AG04450 (cell line): ENCODE results near the gene CEACAM18. TPM values are rescaled to one million over a fixed set of nuclear protein-coding genes. Genes with fewer than 3 reads are reported as not detected.
A peak's percentile ranks its signal among the peaks of the same experiment; 100 is the strongest.
"Not testable (repeated sequence)": the region's sequence is repeated elsewhere in the genome, so short reads cannot be mapped to it uniquely, and the experiment has no call there.

Source experiments
- CTCF ChIA-PET: fragments of 300-600, 350-600 bp; formaldehyde crosslinking; extraction: SDS; loops from one replicate; lab custom pipeline; 2022; ENCODE audit warnings: antibody characterized with exemption, inconsistent platforms; lab: Charles Lee
- POLR2A ChIA-PET: fragments of 350-600 bp; formaldehyde crosslinking; extraction: SDS; loops from one replicate; lab custom pipeline; 2021; ENCODE audit warnings: antibody characterized with exemption, inconsistent platforms; lab: Yijun Ruan, JAX
- DNase-seq: peaks from one replicate; pipeline ENCODE4 v3.0.0-alpha.2; 2011; ENCODE audit warnings: low read depth, low spot score
- H3K27ac ChIP-seq: one replicate; pipeline ENCODE4 v1.5.1; 2012; ENCODE audit warnings: low read depth, low read length, control low read depth
- H3K27me3 ChIP-seq: one replicate; pipeline ENCODE4 v1.6.0; 2012; ENCODE audit warnings: low read length; ENCODE audit not compliant: control insufficient read depth, insufficient read depth
- H3K4me3 ChIP-seq: 2 replicates; pipeline ENCODE4 v1.5.1; 2011; ENCODE audit warnings: mild to moderate bottlenecking, low read depth, low read length, control low read depth
- H3K9me3 ChIP-seq: 2 replicates; pipeline ENCODE4 v1.5.1; 2012; ENCODE audit warnings: low read length; ENCODE audit not compliant: control insufficient read depth, insufficient read depth
- CTCF ChIP-seq: IDR thresholded peaks from 2 replicates; pipeline ENCODE4 v1.5.1; 2011; ENCODE audit warnings: low read depth, low read length, control low read depth, inconsistent platforms
- polyA plus RNA-seq: library from polyadenylated mRNA; depleted of rRNA; stranded (reverse); fragments of >200 nt; gene quantifications from 2 replicates; pipeline ENCODE4 v1.2.3, GENCODE V29; 2011

Gene CEACAM18
- polyA plus RNA-seq, 1 experiment = not detected

- CTCF ChIA-PET = interaction anchor here (1.8 kb wide), 1 partner anchor 17 kb away, joined by 6 read pairs; no protein-coding TSS in a partner anchor
Measured at GRCh38 chr19:51439021-51439465, 39.3 kb upstream of the CEACAM18 start.

GRCh38 chr19:51440052-51440451, 38.3 kb upstream of the CEACAM18 start:
- no peak overlapping the region for H3K4me3 ChIP-seq
- CTCF ChIA-PET = interaction anchor here (1.8 kb wide), 1 partner anchor 18 kb away, joined by 6 read pairs; no protein-coding TSS in a partner anchor
- POLR2A ChIA-PET = no interaction called here
- no peak overlapping the region for H3K27ac ChIP-seq
- DNase-seq = no peak
- no peaks in the 10 kb centered on the region for H3K27me3 ChIP-seq
- TF ChIP-seq CTCF = no peak
- no peaks in the 10 kb centered on the region; the same call in 1 of the 2 replicates for H3K9me3 ChIP-seq

More at GRCh38 chr19:51439021-51439465, 39.3 kb upstream of the CEACAM18 start:
- TF ChIP-seq CTCF = peak; percentile 31; the same call in 1 of the 2 replicates
- no peaks in the 10 kb centered on the region; the same call in 1 of the 2 replicates for H3K9me3 ChIP-seq
- no peak overlapping the region for H3K27ac ChIP-seq
- DNase-seq = no peak
- POLR2A ChIA-PET = no interaction called here
- no peaks in the 10 kb centered on the region for H3K27me3 ChIP-seq
- H3K4me3 ChIP-seq = no peak overlapping the region

- DNase-seq = no peak
- ChIA-PET POLR2A (no interaction called here), CTCF (no interaction called here)
- Histone ChIP-seq H3K9me3 (no peaks in the 10 kb centered on the region; the same call in 1 of the 2 replicates), H3K4me3 (no peak overlapping the region), H3K27me3 (no peaks in the 10 kb centered on the region), H3K27ac (no peak overlapping the region)
- TF ChIP-seq CTCF = no peak
Measured at GRCh38 chr19:51440846-51441409, 37.4 kb upstream of the CEACAM18 start.

- TF ChIP-seq CTCF = no peak
- Histone ChIP-seq H3K4me3 (no peak overlapping the region), H3K27ac (no peak overlapping the region), H3K9me3 (no peaks in the 10 kb centered on the region; the same call in 1 of the 2 replicates), H3K27me3 (no peaks in the 10 kb centered on the region)
- ChIA-PET POLR2A (no interaction called here), CTCF (no interaction called here)
- no peak for DNase-seq
Measured at GRCh38 chr19:51441410-51442390, 36.6 kb upstream of the CEACAM18 start.

GRCh38 chr19:51447510-51447909, 30.8 kb upstream of the CEACAM18 start:
- H3K4me3 ChIP-seq, H3K27ac ChIP-seq, CTCF ChIA-PET, H3K27me3 ChIP-seq, POLR2A ChIA-PET, DNase-seq: not testable (repeated sequence)
- H3K9me3 ChIP-seq = peaks cover 13% of the 10 kb centered on the region
